Nephron (organoid): Measurements from ENCODE around the gene GNAZ.

Source experiments
- H3K27ac Mint-ChIP-seq, 3 experiments: 2 replicates each; pipeline ENCODE4 v1.8.0; 2020; ENCODE audit warnings: mixed read lengths in 3 of 3, mild to moderate bottlenecking in 2 of 3, moderate library complexity in 1 of 3
- H3K27me3 Mint-ChIP-seq: 2 replicates; pipeline ENCODE4 v1.8.0; 2021; ENCODE audit warnings: low read depth, mild to moderate bottlenecking, moderate library complexity, mixed read lengths
- H3K36me3 Mint-ChIP-seq: 2 replicates; pipeline ENCODE4 v1.8.0; 2020; ENCODE audit warnings: low read depth, mixed read lengths
- H3K4me1 Mint-ChIP-seq: 2 replicates; pipeline ENCODE4 v1.8.0; 2020; ENCODE audit warnings: mixed read lengths
- H3K4me3 Mint-ChIP-seq, 3 experiments: 2 replicates each; pipeline ENCODE4 v1.8.0; 2020; ENCODE audit warnings: mild to moderate bottlenecking in 3 of 3, mixed read lengths in 3 of 3, moderate library complexity in 2 of 3
- H3K9me3 Mint-ChIP-seq: 2 replicates; pipeline ENCODE4 v1.8.0; 2020; ENCODE audit warnings: mixed read lengths
- TF ChIP-seq, protein P1 (sequence below), 3 experiments: fragments of 200-600 bp; sonication (generic); IDR thresholded peaks; one replicate each; pipeline ENCODE4 v1.5.0; 2021; ENCODE audit warnings: antibody characterized with exemption in 3 of 3; ENCODE audit not compliant: unreplicated experiment in 3 of 3

Gene GNAZ

DNA sequence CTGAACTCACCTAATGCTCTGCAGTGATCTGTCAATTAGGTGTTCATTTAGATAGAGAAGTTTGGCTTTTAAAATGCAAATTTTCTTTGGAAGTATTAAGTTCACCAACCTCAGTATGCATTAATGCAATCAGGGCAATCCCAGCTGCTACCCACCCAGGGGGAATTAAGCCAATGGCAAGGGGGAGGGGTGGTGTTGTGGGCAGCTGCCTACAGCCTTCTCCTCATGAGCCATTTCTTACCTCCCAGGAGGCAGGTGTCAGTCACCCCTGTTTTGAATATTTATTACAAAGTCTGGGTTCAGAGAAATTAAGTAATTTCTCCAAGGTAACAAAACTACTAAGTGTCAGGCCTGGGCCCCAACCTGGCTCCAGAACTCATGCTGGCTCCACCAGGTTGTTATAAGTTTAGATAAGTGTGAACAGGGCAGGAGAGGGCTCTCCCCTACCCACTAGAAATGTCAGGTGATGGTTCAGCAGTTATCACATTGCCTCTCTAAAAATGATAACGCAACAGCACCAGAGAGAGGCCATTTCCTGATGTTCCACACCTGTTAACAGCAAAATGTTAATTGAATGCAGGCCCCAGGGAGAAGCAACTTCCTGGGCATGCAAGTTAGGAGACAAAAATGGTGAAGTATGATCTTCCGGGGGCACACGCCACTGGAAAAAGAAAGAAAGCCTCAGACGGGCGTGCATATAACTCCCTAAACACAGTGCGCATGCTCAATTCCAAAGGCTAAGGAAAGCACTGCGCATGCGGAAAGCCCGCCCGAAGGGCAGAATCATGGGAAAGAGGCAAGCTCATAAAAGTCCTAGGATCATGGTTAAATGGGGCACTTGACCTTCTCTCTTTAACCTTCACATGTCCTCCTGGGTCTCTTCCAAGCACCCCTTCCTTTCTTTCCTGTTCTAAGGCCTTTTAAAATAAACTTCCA, 35.4 kb upstream of the GNAZ start:
- Mint-ChIP-seq H3K27me3 (peaks cover 11% of the 10 kb centered on the region), H3K27ac (no peak overlapping the region), H3K4me1 (no peaks in the 10 kb centered on the region), H3K4me3 (no peak overlapping the region), H3K9me3 (no peaks in the 10 kb centered on the region), H3K36me3 (no peaks in the 10 kb centered on the region)
- TF ChIP-seq, protein P1, sequence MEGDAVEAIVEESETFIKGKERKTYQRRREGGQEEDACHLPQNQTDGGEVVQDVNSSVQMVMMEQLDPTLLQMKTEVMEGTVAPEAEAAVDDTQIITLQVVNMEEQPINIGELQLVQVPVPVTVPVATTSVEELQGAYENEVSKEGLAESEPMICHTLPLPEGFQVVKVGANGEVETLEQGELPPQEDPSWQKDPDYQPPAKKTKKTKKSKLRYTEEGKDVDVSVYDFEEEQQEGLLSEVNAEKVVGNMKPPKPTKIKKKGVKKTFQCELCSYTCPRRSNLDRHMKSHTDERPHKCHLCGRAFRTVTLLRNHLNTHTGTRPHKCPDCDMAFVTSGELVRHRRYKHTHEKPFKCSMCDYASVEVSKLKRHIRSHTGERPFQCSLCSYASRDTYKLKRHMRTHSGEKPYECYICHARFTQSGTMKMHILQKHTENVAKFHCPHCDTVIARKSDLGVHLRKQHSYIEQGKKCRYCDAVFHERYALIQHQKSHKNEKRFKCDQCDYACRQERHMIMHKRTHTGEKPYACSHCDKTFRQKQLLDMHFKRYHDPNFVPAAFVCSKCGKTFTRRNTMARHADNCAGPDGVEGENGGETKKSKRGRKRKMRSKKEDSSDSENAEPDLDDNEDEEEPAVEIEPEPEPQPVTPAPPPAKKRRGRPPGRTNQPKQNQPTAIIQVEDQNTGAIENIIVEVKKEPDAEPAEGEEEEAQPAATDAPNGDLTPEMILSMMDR (IDR thresholded peaks at IDR 0.05; ENCODE audit: unreplicated experiment in 3 of 3) = no peak

DNA sequence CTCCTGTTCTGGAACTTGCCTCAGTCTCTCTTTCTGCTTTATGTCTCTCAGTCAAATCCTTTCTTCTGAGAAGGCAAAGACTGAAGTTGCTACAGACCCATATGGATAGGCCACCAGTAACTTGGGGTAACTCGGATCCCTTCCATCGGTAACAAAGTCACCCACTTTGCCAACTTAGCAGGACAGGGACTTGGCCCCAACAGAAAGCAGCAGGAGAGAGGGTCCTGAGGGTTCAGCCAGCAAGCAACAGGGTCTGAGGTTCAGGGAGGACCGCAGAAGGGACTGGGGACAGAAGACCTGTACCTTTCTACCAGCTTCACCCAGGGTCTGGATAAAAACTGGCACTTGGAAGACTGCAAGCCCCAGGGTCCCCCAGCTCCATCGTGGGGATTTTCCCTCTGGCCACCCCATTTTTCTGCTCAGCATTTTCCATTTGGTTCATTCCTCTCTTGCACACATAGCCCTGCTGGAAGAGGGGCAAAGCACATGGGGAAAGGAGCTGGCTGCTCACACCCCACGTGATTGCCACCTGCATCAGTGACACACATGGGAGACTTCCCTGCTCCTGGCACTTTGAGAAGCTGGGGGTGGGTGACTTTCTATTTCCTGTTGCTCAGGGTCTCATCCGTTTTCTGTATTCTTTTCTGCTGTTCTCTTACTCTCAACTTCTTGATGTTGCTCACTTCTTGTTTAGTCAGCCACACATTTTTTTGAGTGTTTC, 34.6 kb upstream of the GNAZ start:
- Mint-ChIP-seq H3K36me3 (no peaks in the 10 kb centered on the region), H3K4me1 (no peaks in the 10 kb centered on the region), H3K9me3 (no peaks in the 10 kb centered on the region), H3K27ac (no peak overlapping the region), H3K4me3 (no peak overlapping the region), H3K27me3 (peaks cover 11% of the 10 kb centered on the region)
- TF ChIP-seq, protein P1 (IDR thresholded peaks at IDR 0.05; ENCODE audit: unreplicated experiment in 3 of 3) = no peak

DNA sequence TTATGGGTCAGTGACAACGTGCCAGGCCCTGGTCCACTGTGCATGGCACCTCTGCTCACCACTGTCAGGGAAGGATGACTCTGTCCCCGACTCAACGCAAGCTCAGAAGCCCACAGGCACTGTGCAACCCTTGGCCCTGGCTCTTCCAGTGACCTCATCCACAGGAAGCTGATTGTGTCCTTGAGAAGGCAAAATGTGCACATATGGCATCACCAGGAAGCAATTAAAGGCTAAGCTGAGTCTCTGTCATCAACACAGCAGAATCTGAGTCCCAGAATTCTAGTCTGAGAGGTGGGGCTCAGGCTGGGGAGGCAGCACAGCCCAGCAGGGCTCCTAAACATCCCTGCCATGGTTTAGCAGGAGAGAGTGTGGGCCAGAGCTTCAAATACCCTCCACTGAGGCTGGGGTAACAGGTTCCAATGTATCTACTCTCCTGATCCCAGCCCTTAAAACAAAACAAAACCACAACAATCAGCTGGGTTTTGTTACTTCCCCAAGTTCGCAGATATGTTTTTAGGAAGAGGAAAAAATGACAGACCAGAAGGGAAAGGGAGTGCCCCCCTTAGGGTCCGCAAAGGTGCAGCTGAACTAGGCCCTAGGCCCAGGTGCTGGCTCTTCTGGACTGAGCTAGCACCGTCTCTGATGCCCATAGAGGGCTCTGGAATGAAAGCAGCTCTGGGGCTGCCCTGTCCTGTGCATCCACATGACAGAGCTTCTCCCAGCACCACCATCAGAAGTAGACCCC, 33.5 kb upstream of the GNAZ start:
- no peak overlapping the region for H3K27ac Mint-ChIP-seq

DNA sequence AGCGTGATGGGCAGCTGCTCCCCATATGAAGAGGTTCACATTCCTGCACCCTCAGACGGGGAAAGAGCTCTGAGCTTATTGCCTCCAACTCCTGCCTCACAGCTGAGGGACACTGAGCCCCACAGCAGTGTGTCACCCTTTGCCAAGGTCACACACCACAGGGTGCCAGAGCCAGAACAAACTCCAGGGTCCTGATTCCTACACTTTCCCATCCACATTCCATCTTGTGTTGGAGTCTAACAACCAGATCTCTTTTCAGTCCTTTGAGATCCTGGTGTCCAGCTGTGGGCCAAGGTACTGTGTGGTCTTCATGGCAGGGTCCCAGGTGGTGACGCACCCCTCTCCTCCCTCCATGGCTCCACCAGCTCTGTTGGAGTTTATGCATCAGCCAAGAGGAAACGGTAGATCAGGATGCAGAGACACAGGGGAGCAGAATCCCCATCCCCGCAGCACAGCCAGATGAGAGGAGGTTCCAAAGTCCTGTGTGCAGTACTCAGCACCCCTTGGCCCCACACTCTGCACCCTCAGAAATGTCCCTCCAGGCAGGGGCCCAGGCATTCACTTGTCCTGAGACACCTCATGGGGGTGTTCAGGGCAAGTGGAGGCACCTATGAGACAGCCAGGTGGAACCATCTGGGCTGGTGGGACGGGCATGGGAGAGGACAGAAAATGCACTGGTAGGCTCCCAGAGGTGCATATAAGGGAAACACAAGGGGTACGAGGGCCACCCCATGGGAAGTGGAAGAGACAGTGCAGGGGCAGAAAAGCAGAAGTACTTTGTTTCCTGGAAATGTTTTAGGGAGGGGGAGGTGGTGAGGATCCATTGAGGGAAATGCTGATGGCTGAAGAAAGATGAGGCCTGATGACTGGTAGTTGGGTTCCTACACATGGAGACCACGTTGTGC, 32.6 kb upstream of the GNAZ start:
- Mint-ChIP-seq H3K4me3 (no peak overlapping the region), H3K4me1 (no peaks in the 10 kb centered on the region), H3K27ac (no peak overlapping the region), H3K36me3 (no peaks in the 10 kb centered on the region), H3K27me3 (peaks cover 10% of the 10 kb centered on the region), H3K9me3 (no peaks in the 10 kb centered on the region)
- TF ChIP-seq, protein P1 (IDR thresholded peaks at IDR 0.05; ENCODE audit: unreplicated experiment in 3 of 3) = no peak

More for the DNA sequence above, 33.5 kb upstream of the GNAZ start:
- H3K36me3 Mint-ChIP-seq = no peaks in the 10 kb centered on the region
- H3K4me1 Mint-ChIP-seq = no peaks in the 10 kb centered on the region
- peaks cover 11% of the 10 kb centered on the region for H3K27me3 Mint-ChIP-seq
- TF ChIP-seq, protein P1 (IDR thresholded peaks at IDR 0.05; ENCODE audit: unreplicated experiment in 3 of 3) = no peak
- no peaks in the 10 kb centered on the region for H3K9me3 Mint-ChIP-seq
- H3K4me3 Mint-ChIP-seq = no peak overlapping the region

DNA sequence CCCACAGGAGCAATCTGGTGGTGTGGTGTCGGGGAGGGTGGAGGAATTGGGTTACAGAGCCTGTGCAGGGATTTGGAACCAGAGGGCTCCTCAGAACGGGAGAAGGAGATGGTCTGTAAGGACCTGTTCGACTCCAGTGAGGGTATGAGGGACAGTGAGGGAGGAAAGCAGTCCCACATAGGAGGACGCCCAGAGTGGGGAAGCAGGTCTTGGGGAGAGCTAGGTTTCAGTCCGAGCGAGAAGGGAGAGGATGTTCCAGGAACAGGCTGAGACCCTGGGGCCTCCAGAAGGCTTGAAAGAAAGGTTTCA, 32.0 kb upstream of the GNAZ start:
- H3K4me1 Mint-ChIP-seq = no peaks in the 10 kb centered on the region
- H3K4me3 Mint-ChIP-seq = no peak overlapping the region
- H3K36me3 Mint-ChIP-seq = no peaks in the 10 kb centered on the region
- no peak overlapping the region for H3K27ac Mint-ChIP-seq
- peaks cover 5% of the 10 kb centered on the region for H3K27me3 Mint-ChIP-seq
- TF ChIP-seq, protein P1 (IDR thresholded peaks at IDR 0.05; ENCODE audit: unreplicated experiment in 3 of 3) = no peak
- no peaks in the 10 kb centered on the region for H3K9me3 Mint-ChIP-seq
